ENCODE data around the gene TRAF1.

The TRAF1 gene

DNA sequence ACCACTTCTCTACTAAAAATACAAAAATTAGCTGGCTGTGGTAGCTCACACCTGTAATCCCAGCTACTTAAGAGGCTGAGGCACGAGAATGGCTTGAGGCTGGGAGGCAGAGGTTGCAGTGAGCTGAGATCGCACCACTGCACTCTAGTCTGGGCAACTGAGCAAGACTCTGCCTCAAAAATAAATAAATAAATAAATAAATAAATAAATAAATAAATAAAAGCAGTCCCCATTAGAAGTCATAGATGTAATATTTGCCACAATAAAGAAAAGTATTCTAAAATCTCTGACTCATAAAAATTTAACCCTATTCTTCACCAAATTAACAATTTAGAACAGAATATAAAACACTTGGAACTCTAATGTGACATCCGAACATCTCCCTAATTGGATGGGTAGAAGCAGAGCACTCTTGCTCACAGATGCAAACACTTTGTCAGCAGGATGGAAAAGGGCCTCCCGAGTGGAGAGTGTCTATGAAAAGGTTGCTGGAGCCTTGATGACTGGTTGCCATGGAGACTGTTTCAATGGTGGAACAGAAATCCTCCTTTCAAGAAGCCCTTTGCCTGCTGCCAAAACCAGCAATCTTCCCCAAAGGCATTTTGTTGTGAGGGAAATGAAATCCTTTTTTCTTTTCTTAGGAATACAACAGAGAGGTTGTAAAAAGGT lies 38.9 kb upstream of the TRAF1 start:
- no peak for DNase-seq (ENCODE audit: low spot score)
- TF ChIP-seq, protein P1, sequence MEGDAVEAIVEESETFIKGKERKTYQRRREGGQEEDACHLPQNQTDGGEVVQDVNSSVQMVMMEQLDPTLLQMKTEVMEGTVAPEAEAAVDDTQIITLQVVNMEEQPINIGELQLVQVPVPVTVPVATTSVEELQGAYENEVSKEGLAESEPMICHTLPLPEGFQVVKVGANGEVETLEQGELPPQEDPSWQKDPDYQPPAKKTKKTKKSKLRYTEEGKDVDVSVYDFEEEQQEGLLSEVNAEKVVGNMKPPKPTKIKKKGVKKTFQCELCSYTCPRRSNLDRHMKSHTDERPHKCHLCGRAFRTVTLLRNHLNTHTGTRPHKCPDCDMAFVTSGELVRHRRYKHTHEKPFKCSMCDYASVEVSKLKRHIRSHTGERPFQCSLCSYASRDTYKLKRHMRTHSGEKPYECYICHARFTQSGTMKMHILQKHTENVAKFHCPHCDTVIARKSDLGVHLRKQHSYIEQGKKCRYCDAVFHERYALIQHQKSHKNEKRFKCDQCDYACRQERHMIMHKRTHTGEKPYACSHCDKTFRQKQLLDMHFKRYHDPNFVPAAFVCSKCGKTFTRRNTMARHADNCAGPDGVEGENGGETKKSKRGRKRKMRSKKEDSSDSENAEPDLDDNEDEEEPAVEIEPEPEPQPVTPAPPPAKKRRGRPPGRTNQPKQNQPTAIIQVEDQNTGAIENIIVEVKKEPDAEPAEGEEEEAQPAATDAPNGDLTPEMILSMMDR (IDR thresholded peaks at IDR 0.05; ENCODE audit: extremely low read depth, missing control alignments), result no peak

DNA sequence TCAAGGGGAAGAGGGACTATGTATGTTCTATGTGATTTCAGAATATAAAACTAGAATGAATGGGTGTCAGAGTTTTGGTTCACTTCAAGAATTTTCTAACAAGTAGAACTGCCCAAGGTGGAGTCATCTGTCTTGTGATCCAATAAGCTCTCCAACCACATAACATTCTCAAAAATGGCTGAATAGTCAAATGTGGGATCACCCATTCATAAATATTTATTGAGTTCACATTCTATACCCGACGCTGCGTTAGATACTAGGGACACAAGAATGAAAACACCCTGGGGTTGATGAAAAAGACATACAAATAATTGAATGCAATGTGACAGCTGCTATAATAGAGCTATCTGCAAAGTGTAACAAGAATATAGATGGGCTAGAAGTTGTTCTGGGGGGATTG lies 35.3 kb upstream of the TRAF1 start:
- no peak for DNase-seq (ENCODE audit: low spot score)
- TF ChIP-seq, protein P1 (IDR thresholded peaks at IDR 0.05; ENCODE audit: extremely low read depth, missing control alignments), result no peak

DNA sequence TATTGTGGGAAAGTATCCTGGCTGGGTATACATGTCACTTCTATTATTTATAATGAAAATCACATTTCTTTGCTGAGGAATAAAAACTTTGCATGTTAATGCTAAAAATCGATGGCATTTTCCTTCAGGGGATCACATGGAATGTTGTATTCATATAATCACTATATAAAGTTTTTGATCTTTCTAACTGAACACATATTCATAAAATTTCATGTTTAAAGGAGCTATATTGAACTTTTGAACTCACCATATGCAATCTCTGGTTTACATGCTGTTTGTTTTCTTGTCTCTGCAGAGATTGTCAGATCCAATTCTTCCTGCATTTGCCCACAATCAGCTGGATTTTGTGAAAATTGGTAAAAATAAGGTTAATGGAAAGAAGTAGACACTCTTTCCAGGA lies 33.4 kb upstream of the TRAF1 start:
- no peak for DNase-seq (ENCODE audit: low spot score)
- TF ChIP-seq, protein P1 (IDR thresholded peaks at IDR 0.05; ENCODE audit: extremely low read depth, missing control alignments), result no peak

DNA sequence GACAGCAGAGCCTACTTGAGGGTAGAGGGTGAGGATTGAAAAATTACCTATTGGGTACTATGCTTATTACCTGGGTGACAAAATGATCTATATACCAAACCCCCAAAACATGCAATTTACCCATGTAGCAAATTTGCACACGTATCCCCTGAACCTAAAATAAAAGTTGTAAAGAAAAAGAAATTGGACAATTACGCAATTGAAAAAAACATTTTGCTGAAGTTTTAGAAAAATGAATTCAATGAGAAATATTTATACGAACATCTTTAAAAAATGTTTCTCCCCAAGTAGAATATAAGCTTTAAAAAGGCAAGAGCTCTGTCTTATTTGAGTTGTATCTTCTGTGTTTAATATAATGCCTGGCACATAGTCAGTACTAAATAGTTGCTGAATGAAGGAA lies 30.3 kb upstream of the TRAF1 start:
- DNase-seq (ENCODE audit: low spot score), result no peak
- TF ChIP-seq, protein P1 (IDR thresholded peaks at IDR 0.05; ENCODE audit: extremely low read depth, missing control alignments), result no peak

DNA sequence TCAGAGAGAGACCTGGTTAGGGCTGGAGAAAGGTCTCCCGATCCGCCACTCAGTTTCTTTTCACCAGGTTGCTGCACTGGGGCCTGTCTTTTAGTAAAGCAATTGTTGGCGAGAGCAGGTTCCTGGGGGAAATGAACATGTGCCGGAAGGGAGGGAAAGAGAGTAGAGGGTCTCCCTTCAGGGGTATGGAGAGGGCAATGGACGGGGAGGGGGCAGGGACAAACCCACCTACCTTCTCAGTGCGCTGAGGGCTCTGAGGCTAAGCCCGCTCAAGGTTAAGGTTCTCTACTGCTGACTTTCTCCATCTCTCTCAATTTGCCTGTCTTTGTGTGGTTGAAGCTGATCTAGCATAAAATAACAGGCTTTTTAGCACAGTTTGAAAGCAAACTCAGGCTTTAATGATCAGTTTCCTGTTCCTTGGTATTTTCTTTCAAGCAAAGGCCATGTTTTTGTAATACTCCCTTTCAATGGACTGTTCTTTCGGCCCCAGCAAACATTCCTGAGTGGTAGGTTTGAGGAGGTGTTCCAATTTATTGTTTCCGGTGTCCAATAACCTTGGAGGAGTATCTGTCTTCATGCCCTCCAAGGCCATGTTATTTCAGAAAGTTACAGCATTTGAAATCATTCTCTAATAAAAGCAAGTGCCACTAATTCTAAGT lies 25.5 kb upstream of the TRAF1 start:
- TF ChIP-seq, protein P1 (IDR thresholded peaks at IDR 0.05; ENCODE audit: extremely low read depth, missing control alignments), result no peak
- no peak for DNase-seq (ENCODE audit: low spot score)

DNA sequence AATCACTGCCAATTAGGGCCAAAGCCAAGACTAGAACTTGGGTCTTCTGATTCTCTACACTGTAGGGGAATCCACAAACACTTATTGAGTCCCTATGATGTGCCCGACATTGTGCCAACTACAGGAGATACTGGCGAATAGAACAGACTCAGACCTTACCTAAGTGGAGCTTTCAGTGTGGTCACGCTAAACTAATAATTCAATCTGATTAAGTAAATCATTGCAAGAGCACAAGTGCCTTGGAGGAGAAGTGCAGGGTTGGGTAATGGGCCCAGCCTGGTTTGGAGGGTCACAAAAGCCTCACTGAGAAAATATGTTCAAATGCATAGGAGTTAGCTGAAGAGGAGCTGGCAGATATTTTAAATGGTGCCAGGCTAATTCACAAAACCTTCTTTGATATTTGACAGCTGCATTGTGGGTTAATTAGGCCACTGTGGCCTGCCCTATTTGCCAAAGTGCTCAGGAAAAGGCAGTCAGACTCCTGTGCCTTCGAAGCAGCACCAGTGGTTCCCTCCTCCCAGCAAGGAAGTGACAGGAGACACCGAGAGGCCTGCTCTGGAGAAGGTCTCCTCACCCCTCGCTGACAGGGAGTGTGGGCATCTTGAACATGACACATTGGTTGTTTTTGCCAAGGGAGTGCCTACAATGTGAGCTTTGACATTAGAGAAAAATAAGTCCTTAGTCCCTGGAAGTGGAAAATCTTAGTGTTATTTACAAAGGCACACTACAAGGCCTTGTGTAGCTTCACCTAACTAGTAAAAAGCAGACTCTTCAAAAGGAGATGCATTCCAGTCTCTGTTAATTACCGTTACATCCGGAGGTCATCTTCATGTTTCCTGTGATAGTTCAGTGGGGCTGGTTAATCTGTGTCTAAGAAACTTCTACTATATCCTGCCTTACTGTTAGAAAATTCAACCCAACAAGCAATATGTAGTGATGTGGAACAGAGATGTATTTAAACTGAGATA lies 24.1 kb upstream of the TRAF1 start:
- TF ChIP-seq, protein P1 (IDR thresholded peaks at IDR 0.05; ENCODE audit: extremely low read depth, missing control alignments), result no peak
- DNase-seq (ENCODE audit: low spot score), result no peak

DNA sequence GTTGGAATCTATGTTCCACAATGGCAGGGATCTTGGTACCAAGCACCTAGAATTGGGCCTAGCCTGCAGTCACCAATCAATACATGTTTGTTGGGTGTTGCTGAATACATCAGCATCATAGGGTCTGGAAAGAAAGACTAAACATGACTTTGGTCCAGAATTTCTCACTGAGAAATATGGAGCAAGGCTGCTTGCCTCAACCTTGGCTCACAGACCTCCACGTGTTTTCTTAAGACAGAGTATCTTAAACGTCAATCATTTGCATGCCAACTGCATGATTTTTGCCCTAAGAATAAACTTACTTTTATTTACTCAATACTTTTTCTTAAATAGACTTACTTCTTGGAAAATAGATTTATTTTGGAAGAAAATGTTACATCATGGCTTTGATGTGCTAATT lies 22.7 kb upstream of the TRAF1 start:
- TF ChIP-seq, protein P1 (IDR thresholded peaks at IDR 0.05; ENCODE audit: extremely low read depth, missing control alignments), result no peak
- no peak for DNase-seq (ENCODE audit: low spot score)
